ENCODE results near the gene MS4A10.

The MS4A10 gene

GRCh38 chr11:60766547-60766946 is 18.6 kb upstream of the MS4A10 start:
- DNase-seq (ENCODE audit: low read depth), result no peak

- no peak for DNase-seq (ENCODE audit: low read depth)
Measured at GRCh38 chr11:60767388-60767811, 17.7 kb upstream of the MS4A10 start.

- no peak for DNase-seq (ENCODE audit: low read depth)
Measured at GRCh38 chr11:60768202-60768601, 16.9 kb upstream of the MS4A10 start.

DNA sequence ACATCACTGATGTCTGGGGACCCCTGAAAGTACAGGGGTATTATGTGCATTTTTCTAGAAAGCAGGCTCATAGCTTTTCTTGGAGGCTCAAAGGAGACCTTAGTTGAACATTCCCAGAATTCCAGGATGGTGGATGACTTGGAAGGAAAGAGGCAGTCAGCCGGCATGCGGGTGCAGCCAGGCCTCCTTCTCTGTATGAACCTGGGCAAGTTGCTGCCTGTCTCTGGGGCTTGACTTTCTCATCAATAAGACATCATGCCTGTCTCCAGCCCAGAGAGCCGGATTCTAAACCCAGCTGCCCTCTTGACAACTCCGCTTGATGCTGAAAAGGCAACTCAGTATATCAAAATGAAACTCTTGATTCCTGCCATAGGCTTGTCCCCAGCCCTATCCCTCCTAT is 15.9 kb upstream of the MS4A10 start:
- no peak for DNase-seq (ENCODE audit: low read depth)

GRCh38 chr11:60769811-60770210 is 15.3 kb upstream of the MS4A10 start:
- no peak for DNase-seq (ENCODE audit: low read depth)

DNA sequence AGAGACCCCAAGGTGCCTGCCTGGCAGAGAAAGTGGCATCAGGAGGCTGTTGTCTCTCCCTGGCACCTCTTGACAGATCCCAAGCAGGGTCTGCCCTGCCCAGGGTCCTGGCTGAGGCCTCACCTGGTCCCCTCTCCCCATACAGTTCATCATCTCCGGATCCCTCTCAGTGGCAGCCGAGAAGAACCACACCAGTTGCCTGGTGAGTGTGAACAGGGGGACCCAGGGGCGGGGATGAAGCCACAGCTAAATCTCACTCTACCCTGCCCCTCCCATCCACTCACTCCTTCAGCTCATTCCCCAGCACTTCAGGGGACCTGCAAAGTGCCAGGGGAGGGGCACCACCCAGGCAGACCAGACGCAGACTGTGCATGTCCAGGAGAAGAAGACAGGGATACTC is 14.0 kb upstream of the MS4A10 start:
- DNase-seq (ENCODE audit: low read depth), result no peak

DNA sequence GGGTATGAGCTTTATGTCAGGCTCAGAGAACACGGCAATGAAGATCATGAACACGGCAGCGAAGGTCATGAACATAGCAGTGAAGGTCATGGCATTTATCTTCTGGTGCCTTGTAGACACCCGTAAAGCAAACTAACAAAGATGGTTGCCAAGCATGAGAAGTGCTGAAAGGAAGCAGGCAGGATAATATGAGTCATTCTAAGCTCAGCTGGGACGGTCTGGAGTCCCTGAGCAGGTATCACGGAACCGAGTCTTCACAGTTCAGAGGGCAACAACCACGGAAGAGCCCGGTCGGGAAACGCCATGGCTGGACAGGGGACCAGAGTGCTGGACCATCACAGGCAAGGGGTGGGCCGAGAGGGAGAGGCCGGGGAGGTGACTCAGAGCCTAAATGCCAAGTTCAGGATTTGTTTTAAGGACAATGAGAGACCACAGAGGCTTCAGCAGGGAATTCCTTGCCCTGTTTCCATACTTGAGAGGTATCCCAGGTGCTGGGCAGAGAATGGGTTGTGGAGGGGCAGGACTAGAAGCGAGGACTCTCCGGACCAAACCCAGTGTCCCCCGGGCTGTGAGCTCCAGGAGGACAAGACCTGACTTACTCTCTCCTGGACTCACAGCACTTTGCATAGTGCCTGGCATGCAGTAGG is 13.1 kb upstream of the MS4A10 start:
- DNase-seq (ENCODE audit: low read depth), result no peak

- DNase-seq (ENCODE audit: low read depth), result no peak
Measured at GRCh38 chr11:60772666-60773065, 12.5 kb upstream of the MS4A10 start.

- DNase-seq (ENCODE audit: low read depth), result no peak
Measured at GRCh38 chr11:60774726-60775125, 10.4 kb upstream of the MS4A10 start.

DNA sequence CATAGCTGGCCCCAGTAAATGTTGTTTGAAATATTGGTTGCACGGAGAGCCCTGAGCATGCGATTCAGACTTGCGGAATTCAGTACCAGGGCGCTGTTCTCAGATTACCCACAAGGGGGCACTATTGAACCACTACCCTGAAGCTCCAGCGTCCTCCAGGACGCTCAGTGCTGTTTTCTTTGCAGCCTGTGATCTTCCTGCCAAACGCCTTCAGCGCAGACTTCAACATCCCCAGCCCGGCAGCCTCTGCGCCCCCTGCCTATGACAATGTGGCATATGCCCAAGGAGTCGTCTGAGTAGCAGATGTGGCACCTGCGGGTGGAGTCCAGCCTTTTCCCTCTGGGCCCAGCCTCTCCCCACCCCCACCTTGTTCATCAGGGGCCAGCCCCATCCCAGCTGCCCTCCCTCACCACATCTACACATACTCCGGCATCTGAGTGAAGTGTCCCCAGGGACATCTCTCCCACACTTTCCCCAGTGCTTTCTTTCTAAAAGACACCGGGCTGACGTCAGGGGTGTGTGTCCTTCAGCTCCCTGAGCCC is 9.6 kb upstream of the MS4A10 start:
- peak; percentile 49 for DNase-seq (ENCODE audit: low read depth)

DNA sequence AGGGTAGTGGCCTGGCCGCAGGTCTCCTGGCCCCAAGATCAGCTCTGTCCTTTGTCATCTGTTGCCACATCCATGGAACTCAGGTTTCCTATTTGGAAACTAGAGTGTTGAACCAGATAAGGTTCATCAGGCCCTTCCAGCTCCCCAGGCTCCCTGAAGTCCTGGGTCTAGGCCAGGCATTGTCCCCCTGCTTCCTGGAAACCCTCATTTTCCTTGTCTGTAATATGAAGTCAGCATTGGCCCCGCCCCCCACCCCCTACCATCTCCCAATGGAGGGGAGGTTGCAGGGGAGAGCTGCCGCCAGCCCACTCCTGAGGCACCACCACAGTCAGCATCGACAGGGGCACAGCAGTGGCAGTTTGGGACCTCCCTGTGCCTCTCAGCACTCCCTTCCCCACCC is 9.0 kb upstream of the MS4A10 start:
- no peak for DNase-seq (ENCODE audit: low read depth)

GRCh38 chr11:60777106-60777505 is 8.0 kb upstream of the MS4A10 start:
- no peak for DNase-seq (ENCODE audit: low read depth)

GRCh38 chr11:60777572-60777971 is 7.6 kb upstream of the MS4A10 start:
- peak; percentile 69 for DNase-seq (ENCODE audit: low read depth)

DNA sequence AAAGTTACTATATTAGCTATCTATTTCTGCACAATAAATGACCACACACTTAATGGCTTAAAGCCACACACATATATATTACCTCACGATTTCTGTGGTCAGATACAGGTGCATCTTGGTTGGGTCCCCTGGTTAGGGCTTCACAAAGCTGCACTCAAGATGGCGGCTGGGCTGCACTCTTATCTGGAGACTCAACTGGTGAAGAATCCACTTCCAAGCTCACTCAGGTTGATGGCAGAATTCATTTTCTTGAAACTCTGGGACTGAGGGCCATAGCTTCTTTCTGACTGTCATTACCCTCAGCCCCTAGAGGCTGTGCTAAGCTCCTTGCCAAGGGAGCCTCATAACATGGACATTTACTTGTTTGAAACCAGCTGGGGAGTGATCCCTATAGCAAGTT is 5.1 kb upstream of the MS4A10 start:
- DNase-seq (ENCODE audit: low read depth), result no peak

DNA sequence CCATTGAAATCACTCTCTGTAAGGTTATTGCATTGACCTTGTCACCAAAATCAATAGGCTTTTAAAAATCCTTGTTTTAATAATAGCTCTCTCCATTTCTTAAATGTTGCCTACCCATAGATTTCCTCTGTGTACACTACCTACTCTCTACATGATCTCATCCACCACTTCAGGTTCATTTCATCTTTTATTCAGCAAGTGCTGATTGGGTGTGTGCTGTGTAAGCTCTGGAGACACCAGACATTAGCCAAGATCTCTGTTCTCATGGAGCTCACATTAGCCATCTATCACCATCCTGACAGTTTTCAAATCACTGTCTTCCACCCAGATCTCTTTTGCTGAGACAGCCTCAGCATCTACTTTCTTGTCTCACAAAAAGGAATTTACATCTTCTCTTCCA is 4.4 kb upstream of the MS4A10 start:
- no peak for DNase-seq (ENCODE audit: low read depth)

DNA sequence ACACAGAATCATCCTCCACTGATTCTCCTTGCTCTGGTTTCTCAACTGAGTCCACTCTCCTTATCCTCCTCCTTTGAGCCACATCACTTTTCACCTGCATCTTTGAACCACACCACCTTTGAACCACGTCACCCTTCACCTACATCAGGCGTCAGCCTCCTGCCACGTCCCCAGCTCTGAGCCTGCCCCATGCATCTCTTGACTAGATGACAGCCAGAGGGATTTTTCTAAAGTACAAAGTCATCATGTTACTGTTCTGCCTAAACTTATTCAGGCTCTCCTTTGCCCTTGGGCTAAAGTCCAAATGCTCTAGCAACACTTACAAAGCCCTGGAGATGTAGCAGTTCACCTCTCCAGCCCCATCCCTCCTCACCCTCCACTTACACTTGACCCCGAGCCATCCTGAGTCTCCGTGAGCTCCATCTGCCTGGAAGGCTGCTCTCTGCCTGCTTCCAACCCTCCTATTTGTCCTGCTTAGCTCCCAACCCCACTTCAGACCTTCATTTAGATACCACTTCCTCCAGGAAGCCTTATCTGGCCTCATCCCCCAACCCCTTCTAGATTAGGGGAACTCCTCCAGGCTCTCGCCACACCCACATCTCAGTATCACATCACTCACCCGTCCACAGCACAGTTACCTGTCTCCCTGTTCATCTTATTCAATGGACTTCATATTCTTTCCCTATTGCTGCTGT is 3.7 kb upstream of the MS4A10 start:
- no peak for DNase-seq (ENCODE audit: low read depth)

- DNase-seq (ENCODE audit: low read depth), result no peak
Measured at GRCh38 chr11:60781981-60782316, 3.2 kb upstream of the MS4A10 start.

GRCh38 chr11:60782393-60783140 is 2.6 kb upstream of the MS4A10 start:
- no peak for DNase-seq (ENCODE audit: low read depth)

DNA sequence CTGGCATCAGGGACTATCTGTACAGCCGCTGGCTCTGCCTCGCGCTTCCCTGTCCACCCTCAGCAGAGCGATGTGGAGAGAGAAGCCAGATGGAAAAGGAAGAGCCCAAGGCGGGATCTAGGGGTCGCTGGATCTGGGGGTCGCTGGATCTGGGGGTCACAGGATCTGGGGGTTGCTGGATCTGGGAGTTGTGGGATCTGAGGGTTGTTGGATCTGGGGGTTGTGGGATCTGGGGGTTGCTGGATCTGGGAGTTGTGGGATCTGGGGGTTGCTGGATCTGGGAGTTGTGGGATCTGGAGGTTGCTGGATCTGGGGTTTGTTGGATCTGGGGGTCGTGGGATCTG is 2.0 kb upstream of the MS4A10 start:
- no peak for DNase-seq (ENCODE audit: low read depth)

DNA sequence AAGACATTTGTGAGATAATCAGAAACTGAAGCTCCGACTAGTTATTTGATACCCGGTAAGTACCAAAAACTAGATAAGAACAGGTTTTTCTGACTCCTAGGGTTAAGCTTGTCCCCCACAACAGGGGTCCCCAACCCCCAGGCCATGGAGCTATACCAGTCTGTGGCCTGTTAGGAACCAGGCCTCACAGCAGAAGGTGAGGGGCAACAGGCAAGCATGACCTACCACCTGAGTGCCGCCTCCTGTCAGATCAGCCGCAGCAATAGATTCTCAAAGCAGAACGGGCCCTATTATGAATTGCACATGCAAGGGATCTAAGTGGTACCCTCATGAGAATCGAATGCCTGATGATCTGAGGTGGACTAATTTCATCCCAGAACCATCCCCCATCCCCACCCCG is 1.2 kb upstream of the MS4A10 start:
- DNase-seq (ENCODE audit: low read depth), result no peak

DNA sequence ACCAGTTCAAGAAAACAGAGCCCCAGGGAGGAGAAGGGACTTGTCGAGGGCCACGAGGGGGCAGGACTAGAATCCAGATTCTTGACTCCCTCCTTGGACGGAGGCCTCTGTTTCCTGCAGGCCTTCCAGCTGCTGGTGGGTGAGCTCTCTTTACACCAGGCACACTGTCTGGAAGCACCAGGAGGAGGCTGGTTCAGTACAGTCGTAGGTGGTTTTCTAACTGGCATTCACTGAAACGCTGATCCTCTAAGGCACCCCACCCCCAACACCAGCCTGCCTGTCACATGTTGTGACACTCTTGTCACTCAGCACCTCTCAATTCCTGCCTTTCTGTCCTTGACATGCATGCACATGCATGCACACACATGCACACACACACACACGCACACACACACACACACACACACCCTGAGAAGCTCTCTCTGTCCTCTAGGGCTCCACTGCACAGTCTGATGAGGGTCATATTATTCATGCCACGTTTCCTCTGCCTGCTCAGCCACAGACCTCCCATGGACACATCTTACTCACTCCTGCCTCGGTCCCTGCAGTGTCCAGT is 751 bp downstream of the MS4A10 start:
- no peak for DNase-seq (ENCODE audit: low read depth)

DNA sequence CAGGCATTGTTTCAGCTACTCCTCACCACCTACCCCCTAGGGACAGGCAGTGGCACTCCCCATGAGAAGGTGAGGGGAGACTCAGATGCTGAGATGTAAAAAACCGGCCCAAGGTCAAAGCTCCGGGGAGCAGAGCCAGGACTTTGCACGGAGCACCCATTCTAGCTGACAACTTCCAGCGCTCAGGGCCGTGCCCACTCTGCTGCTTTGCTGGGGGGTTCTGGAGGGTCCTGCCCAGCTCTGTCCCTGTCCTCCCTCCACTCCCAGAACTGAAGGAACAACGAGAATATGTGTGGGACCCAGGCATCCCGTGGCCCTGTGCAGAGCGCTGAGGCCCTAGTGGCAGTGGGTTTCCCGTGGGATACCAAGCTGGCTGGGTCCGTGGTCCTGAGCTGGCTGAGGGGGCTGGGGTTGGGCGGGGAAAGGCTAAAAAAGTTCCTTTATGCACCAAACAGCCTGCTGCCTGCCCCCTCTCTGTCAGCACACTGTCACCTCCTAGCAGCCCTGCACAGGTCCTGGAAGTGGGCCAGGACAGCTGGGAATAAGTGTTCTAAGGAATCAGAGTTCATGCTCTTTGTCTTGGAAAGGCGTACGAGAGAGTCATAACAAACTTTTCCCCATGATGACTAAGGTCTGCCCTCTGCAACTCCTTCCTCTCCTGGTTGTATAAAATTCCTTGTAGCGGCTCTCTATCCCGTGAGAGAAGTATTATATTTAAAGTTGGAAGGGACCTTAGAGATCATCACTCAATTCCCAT is 1.9 kb downstream of the MS4A10 start:
- DNase-seq (ENCODE audit: low read depth), result peak; percentile 40

All from GM04503 (cell line).